HEK293 (cell line): ENCODE measurements around the gene BBX.

Experiments used
- ATF2 ChIP-seq: fragments of 450-650 bp; formaldehyde crosslinking; IDR thresholded peaks from 2 replicates; pipeline ENCODE4 v1.5.1; 2016; ENCODE audit warnings: missing biosample characterization, missing genetic modification characterization, low read depth
- TCF7L2 ChIP-seq: IDR thresholded peaks from 2 replicates; pipeline ENCODE4 v1.6.1; 2011; ENCODE audit warnings: low read depth, mild to moderate bottlenecking, inconsistent platforms, low read length, moderate library complexity, borderline replicate concordance
- ZNF423 ChIP-seq: fragments of 450-650 bp; formaldehyde crosslinking; IDR thresholded peaks from 2 replicates; pipeline ENCODE4 v1.5.1; 2016; ENCODE audit warnings: missing biosample characterization, missing genetic modification characterization
- ZNF701 ChIP-seq: fragments of 450-650 bp; formaldehyde crosslinking; IDR thresholded peaks from 2 replicates; pipeline ENCODE4 v1.5.1; 2016; ENCODE audit warnings: missing biosample characterization, missing genetic modification characterization
- TF ChIP-seq, protein P1 (sequence below): fragments of 450-650 bp; formaldehyde crosslinking; IDR thresholded peaks from 2 replicates; pipeline ENCODE4 v1.5.1; 2016; ENCODE audit warnings: missing biosample characterization, missing genetic modification characterization
- TF ChIP-seq, protein P2 (sequence below): fragments of 450-650 bp; formaldehyde crosslinking; IDR thresholded peaks from 2 replicates; pipeline ENCODE4 v1.5.1; 2016; ENCODE audit warnings: missing biosample characterization, missing genetic modification characterization

- TF ChIP-seq, protein P1, sequence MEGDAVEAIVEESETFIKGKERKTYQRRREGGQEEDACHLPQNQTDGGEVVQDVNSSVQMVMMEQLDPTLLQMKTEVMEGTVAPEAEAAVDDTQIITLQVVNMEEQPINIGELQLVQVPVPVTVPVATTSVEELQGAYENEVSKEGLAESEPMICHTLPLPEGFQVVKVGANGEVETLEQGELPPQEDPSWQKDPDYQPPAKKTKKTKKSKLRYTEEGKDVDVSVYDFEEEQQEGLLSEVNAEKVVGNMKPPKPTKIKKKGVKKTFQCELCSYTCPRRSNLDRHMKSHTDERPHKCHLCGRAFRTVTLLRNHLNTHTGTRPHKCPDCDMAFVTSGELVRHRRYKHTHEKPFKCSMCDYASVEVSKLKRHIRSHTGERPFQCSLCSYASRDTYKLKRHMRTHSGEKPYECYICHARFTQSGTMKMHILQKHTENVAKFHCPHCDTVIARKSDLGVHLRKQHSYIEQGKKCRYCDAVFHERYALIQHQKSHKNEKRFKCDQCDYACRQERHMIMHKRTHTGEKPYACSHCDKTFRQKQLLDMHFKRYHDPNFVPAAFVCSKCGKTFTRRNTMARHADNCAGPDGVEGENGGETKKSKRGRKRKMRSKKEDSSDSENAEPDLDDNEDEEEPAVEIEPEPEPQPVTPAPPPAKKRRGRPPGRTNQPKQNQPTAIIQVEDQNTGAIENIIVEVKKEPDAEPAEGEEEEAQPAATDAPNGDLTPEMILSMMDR: no peak
- no peak for TF ChIP-seq ZNF701 (tag by site-specific recombination)
- no peak for TF ChIP-seq ZNF423 (tag by site-specific recombination)
- TF ChIP-seq TCF7L2: no peak
- TF ChIP-seq, protein P2, sequence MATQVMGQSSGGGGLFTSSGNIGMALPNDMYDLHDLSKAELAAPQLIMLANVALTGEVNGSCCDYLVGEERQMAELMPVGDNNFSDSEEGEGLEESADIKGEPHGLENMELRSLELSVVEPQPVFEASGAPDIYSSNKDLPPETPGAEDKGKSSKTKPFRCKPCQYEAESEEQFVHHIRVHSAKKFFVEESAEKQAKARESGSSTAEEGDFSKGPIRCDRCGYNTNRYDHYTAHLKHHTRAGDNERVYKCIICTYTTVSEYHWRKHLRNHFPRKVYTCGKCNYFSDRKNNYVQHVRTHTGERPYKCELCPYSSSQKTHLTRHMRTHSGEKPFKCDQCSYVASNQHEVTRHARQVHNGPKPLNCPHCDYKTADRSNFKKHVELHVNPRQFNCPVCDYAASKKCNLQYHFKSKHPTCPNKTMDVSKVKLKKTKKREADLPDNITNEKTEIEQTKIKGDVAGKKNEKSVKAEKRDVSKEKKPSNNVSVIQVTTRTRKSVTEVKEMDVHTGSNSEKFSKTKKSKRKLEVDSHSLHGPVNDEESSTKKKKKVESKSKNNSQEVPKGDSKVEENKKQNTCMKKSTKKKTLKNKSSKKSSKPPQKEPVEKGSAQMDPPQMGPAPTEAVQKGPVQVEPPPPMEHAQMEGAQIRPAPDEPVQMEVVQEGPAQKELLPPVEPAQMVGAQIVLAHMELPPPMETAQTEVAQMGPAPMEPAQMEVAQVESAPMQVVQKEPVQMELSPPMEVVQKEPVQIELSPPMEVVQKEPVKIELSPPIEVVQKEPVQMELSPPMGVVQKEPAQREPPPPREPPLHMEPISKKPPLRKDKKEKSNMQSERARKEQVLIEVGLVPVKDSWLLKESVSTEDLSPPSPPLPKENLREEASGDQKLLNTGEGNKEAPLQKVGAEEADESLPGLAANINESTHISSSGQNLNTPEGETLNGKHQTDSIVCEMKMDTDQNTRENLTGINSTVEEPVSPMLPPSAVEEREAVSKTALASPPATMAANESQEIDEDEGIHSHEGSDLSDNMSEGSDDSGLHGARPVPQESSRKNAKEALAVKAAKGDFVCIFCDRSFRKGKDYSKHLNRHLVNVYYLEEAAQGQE (tag by site-specific recombination): no peak
- TF ChIP-seq ATF2 (tag by site-specific recombination): no peak
These were observed 238.6 kb downstream of the BBX start for GRCh38 chr3:107761391-107761790.
